ENCODE measurements around the gene ENDOU.

DNA sequence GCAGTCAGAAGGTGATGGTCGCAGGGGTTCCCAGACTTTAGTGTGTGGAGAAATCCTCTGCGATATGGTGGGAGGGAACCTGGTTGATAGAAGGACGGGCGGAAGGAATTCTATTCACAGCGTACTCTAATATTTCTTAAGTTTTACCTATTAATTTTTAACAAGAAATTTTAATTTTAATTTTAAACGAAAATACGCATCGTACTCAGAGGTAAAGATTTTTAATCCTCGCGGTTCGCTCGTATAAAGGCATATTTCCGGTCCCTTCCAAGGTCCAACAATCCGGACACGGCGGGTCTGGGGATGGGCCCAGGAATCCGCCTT lies 47.4 kb upstream of the ENDOU start:
- TF ChIP-seq POLR2A (IDR thresholded peaks at IDR 0.05), result no peak
- TF ChIP-seq, protein P1, sequence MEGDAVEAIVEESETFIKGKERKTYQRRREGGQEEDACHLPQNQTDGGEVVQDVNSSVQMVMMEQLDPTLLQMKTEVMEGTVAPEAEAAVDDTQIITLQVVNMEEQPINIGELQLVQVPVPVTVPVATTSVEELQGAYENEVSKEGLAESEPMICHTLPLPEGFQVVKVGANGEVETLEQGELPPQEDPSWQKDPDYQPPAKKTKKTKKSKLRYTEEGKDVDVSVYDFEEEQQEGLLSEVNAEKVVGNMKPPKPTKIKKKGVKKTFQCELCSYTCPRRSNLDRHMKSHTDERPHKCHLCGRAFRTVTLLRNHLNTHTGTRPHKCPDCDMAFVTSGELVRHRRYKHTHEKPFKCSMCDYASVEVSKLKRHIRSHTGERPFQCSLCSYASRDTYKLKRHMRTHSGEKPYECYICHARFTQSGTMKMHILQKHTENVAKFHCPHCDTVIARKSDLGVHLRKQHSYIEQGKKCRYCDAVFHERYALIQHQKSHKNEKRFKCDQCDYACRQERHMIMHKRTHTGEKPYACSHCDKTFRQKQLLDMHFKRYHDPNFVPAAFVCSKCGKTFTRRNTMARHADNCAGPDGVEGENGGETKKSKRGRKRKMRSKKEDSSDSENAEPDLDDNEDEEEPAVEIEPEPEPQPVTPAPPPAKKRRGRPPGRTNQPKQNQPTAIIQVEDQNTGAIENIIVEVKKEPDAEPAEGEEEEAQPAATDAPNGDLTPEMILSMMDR (IDR thresholded peaks at IDR 0.05), result no peak

Data from vagina (tissue), 2 donors.